HG03521 (cell line): ENCODE results near the gene CA12.

ENCODE experiments used
- ATAC-seq: cut with Tn5 transposase; IDR thresholded peaks from one replicate; pipeline ENCODE4 v1.9.1; 2021; ENCODE audit warnings: mild to moderate bottlenecking, moderate library complexity; ENCODE audit not compliant: unreplicated experiment

The CA12 gene

DNA sequence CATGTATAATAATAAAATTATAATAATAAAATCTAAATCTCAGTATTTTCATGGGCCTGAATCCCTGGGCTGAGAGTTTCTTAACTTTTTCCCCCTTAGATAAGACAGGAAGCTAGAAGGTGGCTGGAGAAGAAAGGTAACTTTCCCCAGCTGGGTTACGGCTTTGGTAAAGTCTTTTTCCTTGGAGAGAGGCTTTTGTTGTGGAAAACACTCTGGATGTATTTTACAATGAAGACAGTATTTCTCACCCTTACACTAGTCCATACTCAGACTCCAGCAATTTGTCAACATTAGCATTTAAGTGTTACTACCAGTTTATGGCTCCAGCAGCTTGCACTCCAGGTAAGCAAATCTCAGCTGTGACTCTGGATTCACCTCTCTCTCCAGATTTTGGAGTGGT lies 69.4 kb downstream of the CA12 start:
- ATAC-seq, result no peak

DNA sequence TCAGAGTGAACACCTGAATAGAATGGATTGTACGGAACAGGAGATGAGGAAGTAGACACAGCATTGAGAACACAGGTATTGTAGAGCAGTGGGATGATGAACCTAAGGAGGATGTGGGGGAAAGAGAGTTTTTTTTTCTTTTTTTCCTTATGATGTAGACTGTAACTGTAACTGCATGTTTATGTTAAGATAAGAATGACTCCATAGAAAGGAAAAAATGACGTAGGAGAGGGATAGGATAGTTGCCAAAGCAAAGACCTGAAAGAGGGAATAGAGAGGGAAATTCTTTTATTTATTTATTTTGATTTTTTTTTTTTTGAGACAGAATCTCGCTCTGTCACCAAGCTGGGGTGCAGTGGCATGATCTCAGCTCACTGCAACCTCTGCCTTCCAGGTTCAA lies 71.0 kb downstream of the CA12 start:
- ATAC-seq, result no peak

DNA sequence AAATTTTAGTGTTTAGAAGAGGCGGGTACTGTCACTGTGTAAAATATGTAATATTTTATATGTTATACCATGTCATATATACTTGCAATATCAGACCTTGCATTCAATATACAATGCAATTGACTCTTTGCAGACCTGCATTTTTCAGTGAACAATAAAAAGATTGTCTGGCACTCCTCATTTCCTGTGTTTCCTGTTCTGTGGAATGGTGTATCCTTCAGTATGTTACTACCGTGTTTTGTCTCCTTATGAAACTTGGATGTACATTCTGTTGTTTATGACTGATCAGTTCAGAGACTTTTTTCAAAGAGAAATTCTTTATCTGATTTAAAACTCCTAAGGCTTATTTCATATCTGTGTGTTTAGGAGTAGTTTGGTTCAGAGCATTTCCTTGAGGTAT lies 72.7 kb downstream of the CA12 start:
- ATAC-seq, result no peak

DNA sequence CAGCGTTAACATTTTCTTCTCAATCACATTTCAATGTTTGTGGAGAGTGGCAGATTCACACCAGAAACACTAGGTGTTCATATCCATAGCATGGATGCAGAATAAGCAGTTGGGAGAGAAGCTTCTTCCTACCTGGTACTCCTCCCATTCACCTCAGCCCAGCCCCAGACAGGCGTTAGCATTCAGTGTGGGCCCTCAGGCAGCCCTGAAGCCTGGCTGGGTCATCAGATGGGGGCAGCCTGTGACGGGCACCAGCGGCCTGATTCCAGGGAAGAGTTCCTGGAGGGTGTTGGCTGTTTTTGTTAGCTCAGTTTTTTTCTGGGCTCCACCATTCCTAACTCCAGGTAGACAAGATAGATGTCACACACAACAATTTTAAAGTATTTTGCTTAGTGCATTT lies 73.2 kb downstream of the CA12 start:
- ATAC-seq, result no peak

DNA sequence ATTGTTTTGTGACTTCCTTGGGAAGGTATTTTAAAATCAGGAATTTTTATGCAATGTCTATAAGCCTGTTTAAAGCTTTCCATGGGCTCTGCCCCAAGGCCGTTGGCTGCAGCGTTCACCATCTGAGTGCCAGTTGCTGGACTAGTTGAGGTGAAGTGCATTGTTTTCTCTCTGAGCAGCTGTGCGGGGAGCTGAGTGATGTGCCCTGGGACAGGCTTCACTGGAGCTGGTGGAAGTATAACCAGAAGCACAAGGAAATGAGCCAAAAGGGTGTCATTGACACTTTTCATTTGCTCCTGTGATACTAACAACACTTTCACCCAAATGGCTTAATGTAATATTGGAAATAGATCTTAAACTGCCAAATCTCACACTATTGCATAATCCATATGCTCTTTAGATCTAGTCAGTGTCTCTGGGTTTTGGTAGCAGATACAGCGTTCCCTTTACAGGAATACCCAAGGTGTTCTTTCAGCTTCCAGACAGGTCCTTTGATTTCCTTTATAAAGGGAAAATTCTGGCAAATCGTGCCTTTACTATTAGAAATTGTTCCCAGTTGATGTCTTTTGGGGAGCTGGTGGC lies 75.1 kb downstream of the CA12 start:
- ATAC-seq, result no peak

DNA sequence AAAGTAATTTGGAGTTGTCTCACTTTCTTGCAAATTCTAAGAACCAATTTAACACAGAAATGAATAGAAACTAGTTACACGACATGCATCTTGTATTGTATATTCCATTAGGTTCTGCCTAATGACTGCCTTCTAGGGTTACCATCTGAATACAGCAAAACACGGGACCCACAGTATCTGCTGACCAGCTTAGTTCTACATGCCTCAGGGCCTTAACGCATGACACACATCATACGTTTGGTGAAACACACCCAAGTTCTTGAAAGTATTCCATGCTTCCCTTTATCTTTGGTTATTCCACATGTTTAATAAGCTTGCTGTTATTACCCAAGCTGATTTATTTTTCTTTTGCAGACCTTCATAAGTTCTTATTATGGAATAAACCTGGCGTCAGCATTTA lies 76.4 kb downstream of the CA12 start:
- no peak for ATAC-seq

DNA sequence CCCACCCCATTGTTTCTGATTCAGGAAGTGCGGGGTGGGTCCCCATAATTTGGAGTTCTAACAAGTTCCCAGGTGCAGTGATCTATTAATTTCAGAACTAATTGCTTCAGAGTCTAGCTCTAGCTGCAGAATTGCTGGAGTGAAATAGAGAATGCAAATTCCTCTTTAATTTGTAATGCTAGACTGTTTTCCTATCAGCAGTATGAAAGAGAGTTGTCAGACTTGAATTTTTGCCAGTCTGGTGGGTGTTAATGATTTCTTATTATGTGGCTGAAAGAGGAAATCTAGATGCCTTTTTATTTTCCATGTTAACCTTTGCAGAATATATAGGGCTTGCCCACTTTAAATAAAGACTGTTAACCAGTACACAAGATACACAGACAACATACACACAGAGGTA lies 80.6 kb downstream of the CA12 start:
- no peak for ATAC-seq

DNA sequence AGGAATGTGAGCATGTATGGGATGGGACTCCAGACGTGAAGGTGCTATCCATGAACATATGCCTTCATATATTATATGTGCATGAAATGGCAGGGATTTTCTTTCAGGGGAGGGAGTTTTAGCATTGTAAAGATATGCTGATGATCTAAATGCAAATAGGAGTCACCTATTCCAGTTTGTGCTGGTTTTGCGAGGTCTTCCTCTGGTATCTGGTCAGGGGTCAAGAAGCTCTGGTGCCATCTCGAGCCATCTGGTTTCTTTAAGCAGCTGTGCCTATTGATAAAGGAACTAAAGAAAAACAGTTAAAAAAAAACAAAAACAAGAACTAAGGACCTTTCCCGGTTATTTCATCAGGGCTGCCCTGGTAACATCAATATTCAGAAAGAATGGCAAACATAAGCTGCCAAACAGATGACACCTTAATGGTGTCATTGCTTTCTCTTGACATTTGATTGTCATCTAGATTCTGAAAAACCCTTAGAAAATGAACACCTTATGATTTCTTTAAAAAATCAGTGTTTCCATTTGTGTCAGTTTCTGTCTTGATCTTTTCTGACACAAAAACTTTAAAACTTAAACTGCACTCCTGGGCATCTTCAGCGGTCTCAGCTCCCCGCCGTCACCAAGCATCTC lies 81.6 kb downstream of the CA12 start:
- no peak for ATAC-seq

DNA sequence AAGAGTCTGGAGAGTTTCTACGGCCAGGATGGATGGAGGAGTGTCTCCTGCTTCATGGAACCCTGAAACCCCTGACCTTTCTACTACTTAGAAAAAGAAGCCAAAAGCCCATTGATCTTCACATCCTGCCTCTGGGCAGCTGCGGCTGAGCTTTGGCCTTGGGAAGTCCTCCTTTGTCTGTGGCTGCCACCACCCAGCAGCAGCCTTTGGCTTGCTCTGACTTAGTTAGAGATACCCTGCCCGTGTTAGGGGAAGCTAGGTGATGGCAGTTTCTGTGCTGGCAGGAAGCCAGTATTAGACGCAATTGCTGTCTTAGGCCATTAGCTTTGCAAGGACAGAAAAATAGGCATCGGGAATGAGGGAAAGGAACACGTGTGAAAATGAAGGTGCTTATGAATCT lies 85.5 kb downstream of the CA12 start:
- no peak for ATAC-seq

DNA sequence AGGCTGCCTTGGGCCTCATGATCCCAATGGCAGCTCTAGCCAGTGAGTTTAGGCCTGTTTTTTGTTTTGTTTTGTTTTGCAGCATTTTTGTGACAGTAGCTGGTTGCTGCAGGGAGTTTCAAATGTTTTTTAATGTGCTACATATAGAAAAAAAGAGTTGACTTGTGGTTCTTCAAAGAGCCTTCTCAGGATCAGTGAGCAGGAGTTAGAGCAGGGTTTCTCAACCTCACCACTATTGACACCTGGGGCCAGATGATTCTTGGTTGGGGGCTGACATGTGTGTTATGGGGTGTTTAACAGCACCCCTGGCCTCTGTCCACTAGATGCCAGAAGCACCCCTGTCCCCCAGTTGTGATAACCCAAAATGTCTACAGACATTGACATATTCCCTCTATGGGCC lies 86.3 kb downstream of the CA12 start:
- no peak for ATAC-seq

DNA sequence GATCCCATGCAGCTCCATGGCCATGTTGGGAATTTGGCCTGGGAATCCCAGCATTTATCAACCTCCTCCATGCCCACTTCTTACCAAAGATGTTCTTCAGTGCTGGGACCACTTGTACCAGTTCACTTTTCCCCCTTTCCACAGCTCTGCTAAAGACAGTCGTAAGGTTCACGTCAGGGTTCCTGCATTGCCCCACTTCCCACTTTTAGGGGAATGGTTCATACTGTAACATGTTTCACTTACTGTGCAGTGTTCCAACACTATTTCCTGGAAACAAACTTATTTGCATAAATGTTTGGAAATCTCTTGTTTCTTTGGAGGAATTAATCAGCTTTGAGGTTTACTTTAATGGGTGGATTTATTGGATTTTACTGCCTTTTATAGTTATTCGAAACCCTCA lies 87.3 kb downstream of the CA12 start:
- no peak for ATAC-seq

DNA sequence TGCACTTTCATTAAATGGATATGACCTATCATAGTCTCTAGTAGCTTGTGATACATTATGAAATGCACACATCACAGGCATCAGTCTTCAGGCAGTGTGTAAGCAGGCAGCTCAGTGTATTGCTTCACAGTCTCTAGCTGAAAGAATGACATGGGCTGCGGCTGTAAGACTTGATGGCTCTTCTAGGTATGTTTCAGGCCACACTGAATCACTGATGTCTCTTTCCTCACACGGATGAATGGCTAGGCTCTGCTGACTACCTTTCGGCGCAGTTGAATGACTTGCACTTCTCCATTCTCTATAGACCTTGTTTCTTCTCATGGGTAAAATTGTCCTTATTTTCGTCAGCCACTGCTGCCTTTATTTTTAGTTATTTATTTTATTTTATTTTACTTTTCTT lies 88.9 kb downstream of the CA12 start:
- no peak for ATAC-seq

DNA sequence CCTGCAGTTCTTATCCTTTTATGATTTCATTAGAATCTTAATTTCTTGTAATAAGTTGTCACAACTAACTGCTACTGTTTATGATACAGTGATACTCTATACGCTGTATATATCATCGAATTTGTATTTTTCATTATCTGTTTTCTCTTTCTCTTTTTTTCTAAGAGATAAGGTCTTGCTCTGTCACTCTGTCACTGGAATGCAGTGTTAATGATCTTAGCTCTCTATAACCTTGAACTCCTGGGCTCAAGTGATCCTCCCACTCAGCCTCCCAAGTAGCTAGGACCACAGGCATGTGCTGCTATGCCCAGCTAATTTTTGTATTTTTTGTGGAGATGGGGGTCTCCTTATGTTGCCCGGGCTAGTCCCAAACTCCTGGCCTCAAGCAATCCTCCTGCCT lies 89.4 kb downstream of the CA12 start:
- no peak for ATAC-seq

DNA sequence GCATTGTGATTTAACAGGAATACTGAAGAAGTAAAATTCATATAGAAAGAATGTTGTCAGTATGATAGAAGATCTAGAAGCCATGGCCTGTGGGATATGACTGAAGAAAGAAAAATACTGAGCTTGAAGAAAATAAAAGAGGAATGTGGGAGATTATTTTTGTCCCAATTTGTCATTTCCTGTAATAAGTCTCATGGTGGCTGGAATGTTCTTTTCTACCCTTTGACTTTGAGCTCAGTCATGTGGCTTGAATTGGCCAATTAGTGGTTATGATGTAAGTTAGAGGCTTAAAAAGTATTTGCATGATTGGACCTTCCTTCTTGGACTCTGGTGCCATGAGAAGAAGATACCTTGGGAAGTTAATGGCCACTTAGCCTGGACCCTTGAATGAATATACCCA lies 90.1 kb downstream of the CA12 start:
- ATAC-seq, result no peak

DNA sequence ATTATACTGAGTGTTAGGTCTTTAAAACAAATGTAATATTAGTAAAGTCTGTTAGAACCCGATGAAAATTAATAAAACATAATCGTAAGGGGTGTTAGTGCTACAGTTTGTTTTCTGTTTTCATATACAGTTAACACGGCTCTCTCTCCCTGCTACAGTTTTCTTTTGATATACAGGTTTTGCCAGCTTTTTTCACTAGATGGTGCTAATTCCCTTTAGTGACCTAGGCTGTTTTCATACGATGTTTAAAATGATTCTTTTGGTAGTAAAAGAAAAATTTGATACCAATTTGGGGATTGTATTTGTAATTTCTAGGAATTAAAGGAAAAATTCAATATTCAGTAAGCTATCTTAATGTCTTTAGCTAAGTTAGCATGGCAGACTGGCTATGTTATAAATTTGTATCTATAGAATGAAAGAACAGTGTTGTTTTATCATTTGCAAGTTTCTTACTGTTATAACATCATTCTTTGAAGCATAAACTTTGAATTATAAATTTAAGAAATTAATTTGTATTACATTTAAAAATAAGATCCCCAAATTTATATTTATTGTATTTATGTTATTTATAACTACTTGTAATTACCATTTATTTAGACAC lies 92.8 kb downstream of the CA12 start:
- no peak for ATAC-seq

DNA sequence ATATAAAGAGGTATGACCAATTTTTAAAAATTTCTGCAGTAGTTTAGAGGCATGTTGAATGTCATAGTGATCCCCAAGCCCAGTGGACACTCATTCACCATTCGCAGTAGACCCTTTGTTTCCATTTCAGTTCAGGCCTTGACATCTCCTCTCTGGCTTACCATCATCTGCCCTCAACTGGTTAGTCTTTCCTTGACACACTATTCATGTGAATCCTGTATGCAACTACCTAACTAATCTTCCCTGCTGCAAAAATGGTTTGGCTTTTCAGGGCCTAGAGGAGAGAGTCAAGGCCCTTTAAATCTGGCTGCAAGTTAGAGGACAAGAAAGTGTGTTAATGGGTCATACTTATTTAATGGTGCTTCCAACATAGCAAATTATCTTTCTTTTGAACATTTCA lies 93.3 kb downstream of the CA12 start:
- ATAC-seq, result no peak

DNA sequence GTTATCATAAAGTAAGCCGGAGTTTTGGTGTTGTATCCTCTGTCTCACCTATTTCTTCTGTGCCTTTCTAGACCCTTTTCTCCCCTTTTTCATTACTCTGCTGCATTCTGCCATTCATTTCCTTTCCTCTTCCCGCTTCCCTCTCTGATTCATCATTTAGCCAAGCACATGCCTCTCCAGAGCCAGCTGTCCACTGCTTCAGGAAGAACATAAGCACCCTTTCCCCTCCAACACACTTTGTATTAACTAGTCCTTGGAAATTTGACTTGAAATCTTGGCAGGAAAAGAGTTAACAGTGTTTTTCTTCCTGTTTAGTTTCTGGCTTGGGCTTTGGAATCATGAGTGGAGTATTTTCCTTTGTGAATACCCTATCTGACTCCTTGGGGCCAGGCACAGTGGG lies 94.5 kb downstream of the CA12 start:
- no peak for ATAC-seq

DNA sequence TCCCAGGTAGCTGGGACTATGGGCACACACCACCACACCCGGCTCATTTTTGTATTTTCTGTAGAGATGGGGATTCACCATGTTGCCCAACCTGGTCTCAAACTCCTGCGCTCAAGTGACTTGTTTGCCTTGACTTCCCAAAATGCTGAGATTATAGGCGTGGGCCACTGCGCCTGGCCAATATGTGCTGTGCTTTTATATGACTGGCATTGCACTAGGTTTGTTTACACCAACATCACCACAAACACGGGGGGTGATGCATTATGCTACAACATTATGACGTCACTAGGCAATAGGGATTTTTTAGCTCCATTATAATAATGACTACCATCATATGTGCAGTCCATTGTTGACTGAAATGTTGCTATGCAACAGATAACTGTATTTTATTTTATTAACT lies 97.3 kb downstream of the CA12 start:
- no peak for ATAC-seq

DNA sequence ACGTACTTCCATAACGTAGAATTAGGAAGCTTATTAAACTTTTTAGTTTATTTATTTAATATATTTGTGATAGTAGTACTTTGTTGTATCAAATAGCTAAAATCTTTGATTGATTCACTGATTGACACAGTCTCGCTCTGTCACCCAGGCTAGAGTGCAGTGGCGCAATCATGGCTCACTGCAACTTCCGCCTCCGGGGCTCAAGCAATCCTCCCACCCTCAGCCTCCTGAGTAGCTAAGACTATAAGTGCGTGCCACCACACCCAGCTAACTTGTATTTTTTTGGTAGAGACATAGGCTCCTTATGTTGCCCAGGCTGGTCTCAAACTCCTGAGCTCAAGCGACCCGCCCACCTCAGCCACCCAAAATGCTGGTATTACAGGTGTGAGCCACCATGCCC lies 98.5 kb downstream of the CA12 start:
- ATAC-seq, result no peak

DNA sequence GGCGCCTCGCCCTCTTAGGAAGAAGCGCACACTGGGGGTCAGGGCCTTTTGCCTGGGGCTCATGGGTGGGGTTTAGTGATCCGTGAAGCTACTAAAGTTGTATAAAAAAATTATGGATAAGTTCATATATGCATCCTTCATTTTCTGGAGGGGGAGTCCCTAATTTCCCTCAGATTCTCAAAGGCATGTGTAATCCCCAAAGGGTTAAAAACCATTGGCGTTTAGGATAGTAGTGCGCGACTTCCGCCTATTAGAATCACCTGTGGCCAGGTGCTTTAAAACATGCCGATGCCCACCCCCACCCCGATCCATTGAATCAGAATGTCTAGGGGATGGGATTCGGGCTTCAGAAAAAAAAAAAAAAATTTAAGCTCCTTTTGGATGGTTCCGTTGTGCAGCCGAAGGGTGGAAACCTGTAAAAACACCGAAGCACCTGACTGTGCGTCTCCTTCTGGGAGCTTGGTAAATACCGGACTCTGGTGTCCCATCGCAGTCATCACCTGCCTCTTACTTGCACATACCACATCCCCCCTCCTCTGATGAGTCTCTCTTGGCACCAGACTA lies 103.7 kb downstream of the CA12 start:
- ATAC-seq, result no peak

DNA sequence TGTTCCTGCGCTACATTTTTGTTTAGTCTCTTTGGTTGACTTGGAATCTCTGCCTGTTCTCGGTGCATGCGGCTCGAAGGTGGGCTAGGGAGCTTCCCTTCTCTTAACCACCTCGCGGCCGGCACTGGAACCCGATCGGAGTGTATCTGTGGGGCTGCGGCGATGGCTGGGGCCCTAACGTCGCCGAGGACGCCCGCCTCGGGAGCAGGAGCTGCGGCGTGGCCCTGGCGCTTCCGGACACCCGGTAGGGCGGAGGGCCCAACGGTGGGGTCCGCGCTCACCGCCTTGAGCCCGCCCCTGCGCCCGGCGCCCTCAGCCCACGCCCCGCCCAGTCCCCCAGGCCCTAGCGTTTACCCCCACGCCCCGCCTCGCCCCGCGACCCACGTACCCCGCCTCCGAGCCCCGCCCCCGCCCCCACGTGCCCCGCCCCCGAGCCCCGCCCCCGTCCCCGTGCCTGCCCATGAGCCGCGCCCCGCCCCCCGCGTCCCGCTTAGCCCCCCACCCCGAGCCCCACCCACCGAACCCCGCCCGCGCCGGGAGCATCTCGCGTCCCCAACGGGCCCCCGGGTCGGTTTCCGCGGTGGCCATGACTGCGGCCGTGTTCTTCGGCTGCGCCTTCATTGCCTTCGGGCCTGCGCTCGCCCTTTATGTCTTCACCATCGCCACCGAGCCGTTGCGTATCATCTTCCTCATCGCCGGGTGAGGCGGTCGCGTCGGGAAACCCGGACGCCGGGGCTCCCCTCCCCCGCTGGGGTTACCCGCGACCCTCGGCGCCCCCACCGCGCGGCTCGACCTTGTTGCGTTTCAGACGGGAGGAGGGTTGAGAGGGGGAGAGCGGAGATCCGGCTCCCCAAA lies 104.4 kb downstream of the CA12 start, which contains the start of gene APH1B:
APH1B (plus strand) TSS at position 568 of the 855 bp plus-strand sequence; CDS start at position 587, 19 bp downstream.
- ATAC-seq, result peak; percentile 87
